D721Med (cell line): Measurements from ENCODE around the gene TSR1.

Experiments
- DNase-seq: peaks from one replicate; pipeline ENCODE4 v3.0.0; 2011; ENCODE audit warnings: low spot score; ENCODE audit not compliant: insufficient read length
- FAIRE-seq: peaks from 2 replicates; lab custom pipeline; 2011; peaks lifted over from hg19 to GRCh38; lab: Jason Lieb, UNC
- CTCF ChIP-seq: IDR thresholded peaks from 2 replicates; pipeline ENCODE4 v1.5.1; 2012; ENCODE audit warnings: mild to moderate bottlenecking, control low read depth; ENCODE audit not compliant: insufficient read depth; ENCODE audit errors: missing control alignments

TSR1 gene

GRCh38 chr17:2347805-2348685 is 11.8 kb upstream of the TSR1 start:
- peak; percentile 80 for DNase-seq
- no peak for TF ChIP-seq CTCF
- FAIRE-seq, result peak; percentile 94

GRCh38 chr17:2346475-2346874 is 10.2 kb upstream of the TSR1 start:
- DNase-seq, result no peak
- no peak for FAIRE-seq
- no peak for TF ChIP-seq CTCF

GRCh38 chr17:2344528-2344927 is 8.3 kb upstream of the TSR1 start:
- TF ChIP-seq CTCF, result no peak
- no peak for DNase-seq
- no peak for FAIRE-seq

- DNase-seq (no peak), FAIRE-seq (no peak)
- TF ChIP-seq CTCF, result no peak
These were observed 7.2 kb upstream of the TSR1 start for GRCh38 chr17:2343421-2343820.

GRCh38 chr17:2338315-2338657 is 2.0 kb upstream of the TSR1 start:
- DNase-seq (no peak), FAIRE-seq (no peak)
- TF ChIP-seq CTCF, result no peak

- no peak for TF ChIP-seq CTCF
- no peak for FAIRE-seq
- DNase-seq, result peak; percentile 66
These were observed 1.5 kb upstream of the TSR1 start for GRCh38 chr17:2337544-2338314.
